Measurements from ENCODE around the gene CDH4. TPM values are rescaled to one million over a fixed set of nuclear protein-coding genes. Genes with fewer than 3 reads are reported as not detected.

CDH4 gene
- total RNA-seq, 1 donor from 2014 or later: 3.2 TPM

DNA sequence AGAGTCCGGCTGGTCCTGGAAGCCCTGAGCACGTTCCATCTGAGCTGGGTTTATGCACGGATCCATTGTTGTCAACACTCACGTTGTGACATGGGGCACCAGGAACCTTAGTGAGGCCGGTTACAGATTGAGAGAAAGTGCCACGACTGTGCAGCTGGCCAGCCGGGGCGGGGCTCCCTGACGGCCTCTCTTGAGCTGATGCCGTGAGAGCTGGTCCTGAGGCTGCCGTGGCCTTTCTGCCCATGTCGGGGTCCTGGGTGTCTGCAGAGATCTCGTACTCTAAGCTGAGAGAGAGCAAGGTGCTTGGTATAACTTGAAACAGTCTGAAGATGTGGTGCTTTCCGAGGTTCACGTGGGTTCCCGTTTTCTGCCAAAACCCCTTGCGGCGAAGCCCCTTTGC, 10.0 kb downstream of the CDH4 start:
- peaks cover 39% of the 10 kb centered on the region for H3K79me2 ChIP-seq (ENCODE audit: insufficient read depth, low read length)
- no peak overlapping the region for H3K27ac ChIP-seq (ENCODE audit: low read depth, low read length)
- Mint-ChIP-seq H3K27ac (ENCODE audit: unreplicated experiment) (no peak overlapping the region), H3K27me3 (ENCODE audit: low read depth, unreplicated experiment) (peaks cover 33% of the 10 kb centered on the region), H3K4me3 (ENCODE audit: unreplicated experiment) (no peak overlapping the region), H3K4me1 (ENCODE audit: low read depth, unreplicated experiment) (peaks cover 4% of the 10 kb centered on the region), H3K36me3 (ENCODE audit: low read depth, unreplicated experiment) (peaks cover 7% of the 10 kb centered on the region), H3K9me3 (ENCODE audit: unreplicated experiment) (peaks cover 7% of the 10 kb centered on the region)
- H4K20me1 ChIP-seq (ENCODE audit: insufficient read depth, low read length): peaks cover 36% of the 10 kb centered on the region
- FAIRE-seq (no peak), DNase-seq (ENCODE audit: low read depth) (no peak)
- no peaks in the 10 kb centered on the region for H3K9me3 ChIP-seq (ENCODE audit: insufficient read depth, low read depth, low read length)
- no peaks in the 10 kb centered on the region for H3K36me3 ChIP-seq (ENCODE audit: insufficient read depth, low read length)
- no peak overlapping the region for H2AFZ ChIP-seq (ENCODE audit: low read depth, low read length)
- no peak overlapping the region for H3K4me2 ChIP-seq (ENCODE audit: low read length)
- H3K4me3 ChIP-seq (ENCODE audit: insufficient read depth, low read depth, low read length): no peak overlapping the region
- H3K27me3 ChIP-seq (ENCODE audit: insufficient read depth, low read length): no peaks in the 10 kb centered on the region
- H3K4me1 ChIP-seq (ENCODE audit: insufficient read depth, low read length): no peaks in the 10 kb centered on the region
- TF ChIP-seq EZH2 (IDR thresholded peaks at IDR 0.05; ENCODE audit: insufficient read depth, low read length): no peak
- no peak for TF ChIP-seq CTCF (IDR thresholded peaks at IDR 0.05; ENCODE audit: insufficient read depth, low read depth, low read length)
- H3K9ac ChIP-seq (ENCODE audit: low read length): no peak overlapping the region

- peaks cover 38% of the 10 kb centered on the region for H4K20me1 ChIP-seq (ENCODE audit: insufficient read depth, low read length)
- H3K9me3 ChIP-seq (ENCODE audit: insufficient read depth, low read depth, low read length): no peaks in the 10 kb centered on the region
- no peak for DNase-seq (ENCODE audit: low read depth)
- H3K79me2 ChIP-seq (ENCODE audit: insufficient read depth, low read length): peaks cover 39% of the 10 kb centered on the region
- H3K9ac ChIP-seq (ENCODE audit: low read length): no peak overlapping the region
- no peaks in the 10 kb centered on the region for H3K4me1 ChIP-seq (ENCODE audit: insufficient read depth, low read length)
- no peak overlapping the region for H3K4me3 Mint-ChIP-seq (ENCODE audit: unreplicated experiment)
- H3K27me3 ChIP-seq (ENCODE audit: insufficient read depth, low read length): no peaks in the 10 kb centered on the region
- no peak overlapping the region for H3K4me3 ChIP-seq (ENCODE audit: insufficient read depth, low read depth, low read length)
- H2AFZ ChIP-seq (ENCODE audit: low read depth, low read length): no peak overlapping the region
- H3K27me3 Mint-ChIP-seq (ENCODE audit: low read depth, unreplicated experiment): peaks cover 33% of the 10 kb centered on the region
- H3K27ac Mint-ChIP-seq (ENCODE audit: unreplicated experiment): no peak overlapping the region
- H3K4me2 ChIP-seq (ENCODE audit: low read length): no peak overlapping the region
- H3K27ac ChIP-seq (ENCODE audit: low read depth, low read length): no peak overlapping the region
- TF ChIP-seq CTCF (IDR thresholded peaks at IDR 0.05; ENCODE audit: insufficient read depth, low read depth, low read length) (no peak), EZH2 (IDR thresholded peaks at IDR 0.05; ENCODE audit: insufficient read depth, low read length) (no peak)
- H3K9me3 Mint-ChIP-seq (ENCODE audit: unreplicated experiment): peaks cover 7% of the 10 kb centered on the region
- peaks cover 7% of the 10 kb centered on the region for H3K36me3 Mint-ChIP-seq (ENCODE audit: low read depth, unreplicated experiment)
- H3K36me3 ChIP-seq (ENCODE audit: insufficient read depth, low read length): no peaks in the 10 kb centered on the region
- FAIRE-seq: no peak
- H3K4me1 Mint-ChIP-seq (ENCODE audit: low read depth, unreplicated experiment): peaks cover 4% of the 10 kb centered on the region
Observed at GRCh38 chr20:61262514-61262913, 10.5 kb downstream of the CDH4 start.

DNA sequence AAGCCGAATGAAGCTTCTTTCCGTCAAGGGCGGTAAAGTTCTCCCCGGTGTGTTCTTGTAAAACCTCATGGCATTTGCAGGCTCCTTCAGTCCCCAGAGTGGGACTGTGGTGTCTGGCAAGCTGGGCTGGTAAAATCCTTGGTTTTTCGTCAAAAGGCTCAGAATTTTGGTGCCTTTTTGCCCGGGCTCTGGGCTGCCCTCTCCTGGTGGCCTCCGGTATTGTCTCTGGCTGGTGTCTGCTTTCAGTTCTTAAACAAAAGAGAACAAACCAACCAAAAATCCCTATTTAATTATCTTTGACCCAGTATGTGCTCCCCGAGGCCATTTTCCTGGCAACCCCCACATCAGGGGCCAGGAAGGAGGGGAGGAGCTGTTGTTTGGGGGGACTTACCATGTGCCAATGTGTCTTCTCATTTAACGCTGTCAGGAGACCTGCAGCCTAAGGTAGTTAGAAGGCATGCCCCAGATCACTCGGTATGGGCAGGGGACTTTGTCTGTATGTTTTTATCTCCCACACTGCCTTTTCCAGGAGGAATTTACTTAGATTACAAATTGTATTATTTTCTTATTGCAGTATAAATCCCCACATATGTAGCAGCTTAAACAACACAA, 11.1 kb downstream of the CDH4 start:
- no peak overlapping the region for H2AFZ ChIP-seq (ENCODE audit: low read depth, low read length)
- Mint-ChIP-seq H3K36me3 (ENCODE audit: low read depth, unreplicated experiment) (peaks cover 7% of the 10 kb centered on the region), H3K27ac (ENCODE audit: unreplicated experiment) (no peak overlapping the region), H3K9me3 (ENCODE audit: unreplicated experiment) (peaks cover 7% of the 10 kb centered on the region), H3K4me3 (ENCODE audit: unreplicated experiment) (no peak overlapping the region), H3K4me1 (ENCODE audit: low read depth, unreplicated experiment) (peaks cover 4% of the 10 kb centered on the region), H3K27me3 (ENCODE audit: low read depth, unreplicated experiment) (peaks cover 33% of the 10 kb centered on the region)
- H3K4me3 ChIP-seq (ENCODE audit: insufficient read depth, low read depth, low read length): no peak overlapping the region
- no peaks in the 10 kb centered on the region for H3K36me3 ChIP-seq (ENCODE audit: insufficient read depth, low read length)
- no peak overlapping the region for H3K9ac ChIP-seq (ENCODE audit: low read length)
- no peak for FAIRE-seq
- no peak overlapping the region for H3K27ac ChIP-seq (ENCODE audit: low read depth, low read length)
- peaks cover 39% of the 10 kb centered on the region for H3K79me2 ChIP-seq (ENCODE audit: insufficient read depth, low read length)
- no peaks in the 10 kb centered on the region for H3K9me3 ChIP-seq (ENCODE audit: insufficient read depth, low read depth, low read length)
- no peak overlapping the region for H3K4me2 ChIP-seq (ENCODE audit: low read length)
- no peaks in the 10 kb centered on the region for H3K27me3 ChIP-seq (ENCODE audit: insufficient read depth, low read length)
- TF ChIP-seq CTCF (IDR thresholded peaks at IDR 0.05; ENCODE audit: insufficient read depth, low read depth, low read length) (peak; percentile 92), EZH2 (IDR thresholded peaks at IDR 0.05; ENCODE audit: insufficient read depth, low read length) (no peak)
- no peaks in the 10 kb centered on the region for H3K4me1 ChIP-seq (ENCODE audit: insufficient read depth, low read length)
- H4K20me1 ChIP-seq (ENCODE audit: insufficient read depth, low read length): peaks cover 44% of the 10 kb centered on the region
- DNase-seq (ENCODE audit: low read depth): no peak

All from astrocyte (in vitro differentiated cells and primary cell).